Ureter (tissue), 1 donor: ENCODE data around the gene PRSS16. TPM values are rescaled to one million over a fixed set of nuclear protein-coding genes. Genes with fewer than 3 reads are reported as not detected.
"Not testable (repeated sequence)": the region's sequence is repeated elsewhere in the genome, so short reads cannot be mapped to it uniquely, and the experiment has no call there.

Source experiments
- DNase-seq: peaks from one replicate; pipeline ENCODE4 v3.0.0-alpha.2; 2020; ENCODE audit warnings: low spot score
- total RNA-seq: library from RNA; stranded (reverse); gene quantifications from one replicate; pipeline ENCODE4 v1.2.4, GENCODE V29; 2023
- donor health status: DM: yes; HTN: yes; CAD: no.

Gene PRSS16
- 13.0 TPM for total RNA-seq

DNA sequence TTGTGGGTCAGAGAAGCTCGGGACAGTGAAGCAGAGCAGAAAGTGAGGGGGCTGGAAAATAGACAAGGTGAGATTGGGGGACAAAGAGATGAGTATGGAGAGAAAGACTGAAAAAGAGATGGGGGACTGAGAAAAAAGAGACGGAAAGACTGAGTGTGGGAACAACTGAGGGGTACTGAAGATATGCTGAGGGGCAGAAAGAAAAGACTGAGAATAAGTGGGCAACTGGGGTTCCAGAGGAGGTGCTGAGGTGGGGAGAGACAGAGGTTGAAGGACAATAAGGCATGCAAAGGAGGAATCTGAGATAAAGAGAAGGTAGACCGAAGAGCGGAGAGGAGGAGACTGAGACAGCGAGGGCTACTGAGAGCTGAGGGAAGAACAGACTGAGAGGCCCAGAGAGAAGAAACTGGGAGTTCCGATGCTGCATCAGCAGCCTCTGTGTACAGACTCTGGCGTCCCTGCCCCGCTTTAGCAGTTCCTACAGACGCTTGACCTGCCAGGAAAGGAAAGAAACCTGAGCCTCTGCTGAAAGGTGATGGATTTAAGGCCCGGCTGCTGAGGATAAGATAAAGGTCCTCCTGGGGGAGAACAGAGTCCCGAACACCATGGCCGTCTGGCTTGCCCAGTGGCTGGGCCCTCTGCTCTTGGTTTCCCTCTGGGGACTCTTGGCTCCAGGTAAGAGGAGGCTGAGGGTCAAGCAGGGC lies at the start of gene PRSS16:
Gene PRSS16, plus strand, starts transcription at position 569 of the 704 bp plus-strand sequence. Its CDS starts 37 bp downstream, at position 606.
- DNase-seq: no peak

- no peak for DNase-seq
Observed at GRCh38 chr6:27205375-27206278, 41.9 kb upstream of the PRSS16 start.

DNA sequence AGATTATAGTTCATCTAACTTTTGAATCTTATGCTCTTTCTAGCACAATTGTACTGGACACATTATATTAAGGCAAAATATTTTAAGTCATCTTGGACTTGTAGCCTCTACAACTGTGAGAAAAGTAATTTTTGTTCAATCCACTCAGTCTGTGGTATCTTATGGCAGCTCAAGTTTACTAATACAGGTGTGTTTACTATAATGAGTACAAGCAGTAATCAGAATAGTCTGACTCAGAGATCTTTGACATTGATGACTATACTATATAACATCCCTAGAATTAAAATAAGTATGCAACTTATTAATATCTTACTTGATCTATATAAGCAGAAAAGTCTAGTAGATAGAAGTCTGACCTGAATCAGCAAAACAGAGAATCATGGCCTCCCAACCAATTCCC lies 40.7 kb upstream of the PRSS16 start:
- DNase-seq: no peak

- no peak for DNase-seq
Observed at GRCh38 chr6:27208042-27208441, 39.5 kb upstream of the PRSS16 start.

DNA sequence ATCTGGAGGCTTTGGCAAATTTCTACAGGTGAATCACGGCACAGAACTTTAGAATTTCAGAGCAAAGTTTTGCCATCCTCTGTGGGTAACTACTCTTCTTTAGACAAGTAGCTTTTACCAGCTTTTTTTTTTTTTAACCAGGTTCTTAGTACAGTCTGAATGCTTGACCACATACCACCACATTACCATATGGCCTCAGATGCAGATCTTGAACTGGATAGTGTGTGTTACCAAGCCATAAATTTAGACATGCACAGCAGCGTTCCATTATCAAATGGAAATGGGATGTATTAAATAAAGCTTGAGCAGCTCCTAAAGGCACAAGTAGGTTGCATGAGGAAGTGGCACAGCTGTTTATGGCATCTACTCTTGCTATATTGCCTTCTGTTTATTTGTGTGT lies 38.3 kb upstream of the PRSS16 start:
- no peak for DNase-seq

DNA sequence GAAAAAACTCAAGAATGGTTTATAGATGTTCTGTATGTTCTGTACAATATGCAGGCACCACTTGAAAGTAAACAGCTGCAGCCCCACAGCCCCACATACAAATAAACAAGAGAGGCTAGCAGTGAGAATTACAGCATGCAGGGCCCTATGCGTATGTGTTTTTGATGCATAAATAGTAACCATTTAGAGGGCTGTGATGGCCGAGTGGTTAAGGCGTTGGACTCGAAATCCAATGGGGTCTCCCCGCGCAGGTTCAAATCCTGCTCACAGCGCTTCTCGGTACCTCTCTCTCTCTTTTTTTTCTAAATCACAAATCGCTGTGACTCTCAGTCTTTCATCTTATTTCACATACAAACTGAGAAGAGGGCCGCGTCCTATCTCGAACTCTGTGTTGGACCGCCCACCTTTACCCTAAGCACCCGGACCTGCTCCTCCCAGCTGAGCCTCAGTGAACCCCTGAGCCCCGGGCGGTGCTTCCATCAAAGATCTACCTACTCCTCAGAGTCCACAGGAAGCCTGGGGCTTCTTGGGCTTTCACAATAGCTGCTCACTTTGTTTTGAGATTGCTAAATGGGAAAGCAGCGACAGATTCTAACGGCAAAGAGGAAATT lies 37.7 kb upstream of the PRSS16 start:
- DNase-seq: no peak

DNA sequence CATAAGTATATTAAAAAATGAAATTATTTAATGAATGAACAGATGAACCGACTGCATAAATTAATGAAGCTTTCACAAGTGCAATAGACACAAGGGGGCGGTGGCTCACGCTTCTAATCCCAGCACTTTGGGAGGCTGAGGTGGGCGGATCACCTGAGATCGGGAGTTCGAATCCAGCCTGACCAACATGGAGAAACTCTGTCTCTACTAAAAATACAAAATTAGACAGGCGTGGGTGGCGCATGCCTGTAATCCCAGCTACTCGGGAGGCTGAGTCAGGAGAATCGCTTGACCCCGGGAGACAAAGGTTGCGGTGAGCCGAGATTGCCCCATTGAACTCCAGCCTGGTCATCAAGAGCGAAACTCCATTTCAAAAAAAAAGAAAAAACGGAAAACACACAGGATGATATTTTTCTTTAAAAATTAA lies 34.4 kb upstream of the PRSS16 start:
- not testable (repeated sequence) for DNase-seq

DNA sequence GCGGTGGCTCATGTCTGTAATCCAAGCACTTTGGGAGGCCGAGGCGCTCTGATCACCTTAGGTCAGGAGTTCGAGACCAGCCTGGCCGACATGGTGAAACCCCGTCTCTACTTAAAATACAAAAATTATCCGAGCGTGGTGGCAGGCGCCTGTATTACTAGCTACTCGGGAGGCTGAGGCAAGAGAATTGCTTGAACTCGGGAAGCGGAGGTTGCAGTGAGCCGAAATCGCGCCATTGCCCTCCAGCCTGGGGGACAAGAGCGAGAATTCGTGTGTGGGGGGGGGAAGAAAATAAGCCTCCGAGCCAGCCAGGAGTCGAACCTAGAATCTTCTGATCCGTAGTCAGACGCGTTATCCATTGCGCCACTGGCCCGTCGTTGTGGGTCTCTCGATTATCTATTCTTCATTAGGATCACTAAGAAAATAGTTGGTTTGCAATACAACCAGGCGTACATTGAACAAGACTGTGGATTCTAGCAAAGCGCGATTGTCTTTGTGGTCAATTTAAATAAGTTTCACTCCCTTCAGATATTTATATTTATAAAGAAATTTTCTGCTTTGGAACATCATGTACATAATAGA lies 33.9 kb upstream of the PRSS16 start:
- DNase-seq: no peak

DNA sequence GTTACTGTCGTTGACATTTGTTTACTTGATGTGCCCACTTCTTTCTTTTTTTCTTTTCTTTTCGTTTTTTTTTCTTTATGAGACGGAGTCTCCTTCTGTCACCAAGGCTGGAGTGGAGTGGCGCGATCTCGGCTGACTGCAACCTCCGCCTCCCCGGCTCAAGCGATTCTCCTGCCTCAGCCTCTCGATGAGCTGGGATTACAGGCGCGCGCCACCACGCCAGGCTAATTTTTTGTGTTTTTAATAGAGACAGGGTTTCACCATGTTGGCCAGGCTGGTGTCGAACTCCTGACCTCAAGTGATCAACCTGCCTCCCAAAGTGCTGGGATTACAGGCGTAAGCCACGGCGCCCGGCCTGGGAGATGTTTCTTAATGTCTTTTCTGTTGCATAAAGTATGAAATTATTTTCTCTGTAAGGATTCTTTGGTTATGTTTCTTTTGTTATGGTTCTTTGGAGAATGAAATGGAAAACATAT lies 33.3 kb upstream of the PRSS16 start:
- no peak for DNase-seq

DNA sequence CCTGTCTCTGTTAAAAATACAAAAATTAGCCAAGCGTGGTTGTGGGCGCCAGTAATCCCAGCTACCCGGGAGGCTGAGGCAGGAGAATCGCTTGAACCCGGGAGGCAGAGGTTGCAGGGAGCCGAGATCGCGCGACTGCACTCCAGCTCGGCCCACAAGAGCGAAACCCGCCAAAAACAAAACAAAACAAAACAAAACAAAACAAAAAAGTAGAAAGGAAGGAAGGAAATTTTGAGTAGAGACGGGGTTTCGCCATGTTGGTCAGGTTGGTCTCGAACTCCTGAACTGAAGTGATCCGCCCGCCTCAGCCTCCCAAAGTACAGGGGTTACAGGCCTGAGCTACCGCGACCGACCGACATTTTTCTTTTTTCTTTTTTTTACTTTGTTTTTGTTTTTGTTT lies 30.6 kb upstream of the PRSS16 start:
- DNase-seq: no peak

- DNase-seq: not testable (repeated sequence)
Observed at GRCh38 chr6:27222971-27223370, 24.5 kb upstream of the PRSS16 start.

DNA sequence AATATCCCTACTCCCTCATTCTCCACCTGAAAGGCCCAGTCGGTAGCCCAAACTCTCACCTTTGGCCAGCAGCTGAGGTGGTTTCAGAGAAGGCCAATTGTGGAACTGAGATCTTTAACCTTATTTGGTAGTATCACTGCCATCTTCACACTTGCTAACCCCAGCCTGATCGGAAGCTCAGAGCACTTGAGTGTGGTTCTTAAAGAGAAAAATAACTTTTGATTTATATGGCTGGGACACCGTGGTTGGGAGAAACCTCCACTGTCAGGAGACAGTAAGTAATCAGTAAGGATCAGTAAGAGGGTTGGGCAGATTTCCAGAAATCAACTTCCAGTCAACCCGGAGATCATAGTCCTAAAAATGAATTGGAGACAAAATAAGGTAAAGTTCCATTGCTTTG lies 22.8 kb upstream of the PRSS16 start:
- no peak for DNase-seq

- DNase-seq: no peak
Observed at GRCh38 chr6:27228963-27229477, 18.5 kb upstream of the PRSS16 start.

GRCh38 chr6:27230758-27231111 lies 16.8 kb upstream of the PRSS16 start:
- DNase-seq: no peak

DNA sequence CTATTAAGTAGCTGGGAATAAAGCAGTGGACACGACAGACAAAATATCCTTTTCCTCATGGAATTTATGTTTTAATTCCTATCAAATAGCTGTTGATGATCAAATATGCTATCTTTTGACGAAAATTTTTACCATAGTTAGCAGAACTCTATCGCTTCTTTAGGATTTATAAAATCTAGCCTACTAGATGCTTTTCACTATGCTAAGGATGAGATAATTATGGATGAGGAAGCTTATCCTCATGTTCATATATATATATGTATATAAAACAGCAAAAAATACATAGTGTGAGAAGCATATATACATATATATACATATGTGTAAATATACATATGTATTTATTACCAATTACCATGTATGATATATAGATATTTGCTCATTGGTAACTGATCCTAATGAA lies 12.9 kb upstream of the PRSS16 start:
- no peak for DNase-seq

- no peak for DNase-seq
Observed at GRCh38 chr6:27237089-27237803, 10.3 kb upstream of the PRSS16 start.

GRCh38 chr6:27238010-27238983 lies 9.2 kb upstream of the PRSS16 start:
- no peak for DNase-seq

DNA sequence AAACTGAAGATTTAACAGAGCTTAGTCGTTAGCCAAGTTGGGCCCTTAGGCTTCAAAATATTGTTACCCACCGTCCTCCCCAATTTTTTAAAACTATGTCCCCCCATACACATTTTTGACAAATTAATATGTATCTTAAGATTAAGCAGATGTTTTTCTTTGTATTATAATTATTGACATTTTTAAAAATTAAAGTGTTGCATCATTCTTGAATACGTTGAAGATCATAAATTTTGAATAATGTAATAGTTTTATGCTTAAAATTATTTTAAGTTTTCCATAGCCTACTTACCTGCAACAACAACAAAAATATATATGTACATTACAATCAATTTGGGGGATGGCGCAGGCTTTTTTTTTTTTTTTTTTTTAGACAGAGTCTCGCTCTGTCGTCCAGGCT lies 8.2 kb upstream of the PRSS16 start:
- DNase-seq: no peak

- no peak for DNase-seq
Observed at GRCh38 chr6:27241443-27241842, 6.1 kb upstream of the PRSS16 start.
